Hematopoietic multipotent progenitor cell treated with erythropoietin and hydrocortisone succinate and interleukin-3 and kit ligand, for 17 days (in vitro differentiated cells): Measurements from ENCODE around the gene LAMTOR1.

ENCODE experiments used
- DNase-seq: peaks from one replicate; pipeline ENCODE4 v3.0.0-alpha.2; 2015; ENCODE audit warnings: low spot score

The LAMTOR1 gene

GRCh38 chr11:72119198-72119597 is 16.1 kb upstream of the LAMTOR1 start:
- DNase-seq, result no peak

GRCh38 chr11:72116019-72116755 is 13.1 kb upstream of the LAMTOR1 start:
- DNase-seq, result no peak

- no peak for DNase-seq
These were observed 11.5 kb upstream of the LAMTOR1 start for GRCh38 chr11:72114570-72114969.

- no peak for DNase-seq
These were observed 10.1 kb upstream of the LAMTOR1 start for GRCh38 chr11:72112978-72113808.

GRCh38 chr11:72112143-72112977 is 9.3 kb upstream of the LAMTOR1 start, which contains the start of gene ANAPC15:
ANAPC15 (minus strand) TSS chr11:72112695; CDS start chr11:72111276, 1,419 bp downstream.
- DNase-seq, result peak; percentile 99

- no peak for DNase-seq
These were observed 8.4 kb upstream of the LAMTOR1 start for GRCh38 chr11:72111300-72112142.

GRCh38 chr11:72105888-72106287 is 2.8 kb upstream of the LAMTOR1 start, which contains the start of gene TOMT:
TOMT (plus strand) TSS chr11:72105924; CDS start chr11:72105952, 28 bp downstream.
- no peak for DNase-seq

GRCh38 chr11:72103754-72104167 is 664 bp upstream of the LAMTOR1 start:
- DNase-seq, result no peak

GRCh38 chr11:72102631-72102945 is 509 bp downstream of the LAMTOR1 start:
- no peak for DNase-seq

GRCh38 chr11:72102162-72102561 is 935 bp downstream of the LAMTOR1 start:
- peak; percentile 47 for DNase-seq

GRCh38 chr11:72100462-72100861 is 2.6 kb downstream of the LAMTOR1 start:
- DNase-seq, result no peak

GRCh38 chr11:72100009-72100408 is 3.1 kb downstream of the LAMTOR1 start:
- no peak for DNase-seq

- no peak for DNase-seq
These were observed 4.4 kb downstream of the LAMTOR1 start for GRCh38 chr11:72098741-72099140.

- DNase-seq, result peak; percentile 83
These were observed 11.8 kb downstream of the LAMTOR1 start for GRCh38 chr11:72091292-72091691.

- no peak for DNase-seq
These were observed 14.9 kb downstream of the LAMTOR1 start for GRCh38 chr11:72088076-72088808.

GRCh38 chr11:72085621-72086351 is 17.3 kb downstream of the LAMTOR1 start:
- no peak for DNase-seq

GRCh38 chr11:72084965-72085364 is 18.1 kb downstream of the LAMTOR1 start:
- DNase-seq, result no peak

GRCh38 chr11:72084076-72084475 is 19.0 kb downstream of the LAMTOR1 start:
- no peak for DNase-seq

GRCh38 chr11:72083414-72083813 is 19.7 kb downstream of the LAMTOR1 start:
- no peak for DNase-seq
